NCI-H748 (cell line): ENCODE results near the gene TRAF3IP1.

ENCODE experiments used
- DNase-seq: peaks from one replicate; lab custom pipeline; 2025; ENCODE audit not compliant: unreplicated experiment; lab: John Stamatoyannopoulos, UW

Gene TRAF3IP1

GRCh38 chr2:238378230-238379095 lies 58.1 kb downstream of the TRAF3IP1 start:
- no peak for DNase-seq

GRCh38 chr2:238379096-238379810 lies 58.9 kb downstream of the TRAF3IP1 start:
- DNase-seq: no peak

GRCh38 chr2:238380336-238380735 lies 60.0 kb downstream of the TRAF3IP1 start:
- no peak for DNase-seq

DNA sequence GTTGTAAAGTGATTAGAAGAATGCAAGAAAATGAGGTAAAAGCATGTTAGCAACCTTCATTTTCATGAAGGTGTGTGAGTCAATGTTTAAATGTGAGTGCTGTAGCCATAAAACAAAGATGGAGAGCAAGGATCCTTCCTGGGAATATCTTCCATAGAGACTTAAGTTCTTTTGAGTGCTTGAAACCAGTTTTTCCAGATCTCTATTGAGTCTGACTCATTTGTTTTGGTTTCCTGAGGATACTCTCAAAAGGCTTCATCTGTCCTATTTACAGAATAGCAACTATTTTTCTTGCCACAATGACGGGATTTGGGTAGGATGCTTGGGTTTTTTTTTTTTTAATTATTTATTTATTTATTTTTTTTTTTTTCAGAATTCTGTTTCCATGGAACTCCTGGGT lies 60.5 kb downstream of the TRAF3IP1 start:
- peak; percentile 48 for DNase-seq

DNA sequence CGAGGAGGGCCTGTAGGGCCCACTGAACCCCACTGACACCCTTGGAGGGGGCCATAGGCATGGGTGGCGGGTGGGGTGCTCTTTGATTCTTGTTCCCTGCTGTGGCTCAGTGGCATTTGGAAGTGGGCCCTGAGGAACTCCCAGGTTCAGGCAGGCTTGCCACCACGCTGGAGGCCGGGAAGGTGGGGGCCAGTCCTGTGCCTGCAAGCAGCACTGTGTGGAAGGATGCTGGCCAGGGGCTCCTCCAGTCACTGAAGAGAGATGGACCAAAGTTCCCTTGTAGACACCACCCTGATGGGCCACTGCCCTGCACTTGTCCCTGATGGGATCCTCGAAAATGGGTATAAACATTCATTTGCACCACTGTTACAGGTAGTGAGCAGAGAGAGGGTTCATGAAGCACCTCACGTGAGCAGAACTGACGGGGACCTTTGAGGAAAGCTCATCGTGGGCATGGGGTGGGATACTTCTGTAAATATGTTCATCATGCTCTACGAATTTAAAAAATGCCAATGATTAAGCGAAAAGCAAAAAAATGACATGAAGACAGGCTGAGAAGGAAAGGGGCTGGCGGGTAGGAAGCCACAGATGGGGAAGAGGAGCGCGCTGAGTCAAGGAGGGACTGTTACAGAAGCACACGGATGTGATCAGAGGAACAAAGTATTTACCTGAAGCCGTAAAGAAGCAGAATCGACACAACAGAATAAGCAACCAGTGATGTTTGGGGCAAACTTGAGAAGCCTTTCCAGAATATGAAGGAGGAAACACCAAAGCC lies 61.2 kb downstream of the TRAF3IP1 start:
- DNase-seq: no peak

DNA sequence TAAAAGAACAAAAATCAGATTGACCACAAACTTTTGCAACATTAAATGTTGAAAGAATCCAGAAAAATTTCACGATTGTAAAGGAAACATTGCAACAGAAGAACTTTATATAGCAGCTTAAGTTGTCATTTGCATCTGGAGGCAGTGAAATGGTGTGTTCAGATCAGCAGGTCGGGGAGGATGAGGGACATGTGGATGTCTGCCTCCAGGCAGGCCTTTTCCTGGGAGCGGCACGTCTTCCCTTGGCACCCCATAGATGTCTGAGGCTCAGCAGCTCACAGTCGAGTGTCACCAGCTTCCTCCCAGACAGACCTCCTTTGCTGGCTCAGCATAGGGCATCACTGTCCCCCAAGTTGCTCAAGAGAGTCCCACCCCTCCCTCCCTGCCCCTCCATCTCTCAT lies 62.1 kb downstream of the TRAF3IP1 start:
- DNase-seq: no peak

GRCh38 chr2:238383135-238383534 lies 62.8 kb downstream of the TRAF3IP1 start:
- no peak for DNase-seq

DNA sequence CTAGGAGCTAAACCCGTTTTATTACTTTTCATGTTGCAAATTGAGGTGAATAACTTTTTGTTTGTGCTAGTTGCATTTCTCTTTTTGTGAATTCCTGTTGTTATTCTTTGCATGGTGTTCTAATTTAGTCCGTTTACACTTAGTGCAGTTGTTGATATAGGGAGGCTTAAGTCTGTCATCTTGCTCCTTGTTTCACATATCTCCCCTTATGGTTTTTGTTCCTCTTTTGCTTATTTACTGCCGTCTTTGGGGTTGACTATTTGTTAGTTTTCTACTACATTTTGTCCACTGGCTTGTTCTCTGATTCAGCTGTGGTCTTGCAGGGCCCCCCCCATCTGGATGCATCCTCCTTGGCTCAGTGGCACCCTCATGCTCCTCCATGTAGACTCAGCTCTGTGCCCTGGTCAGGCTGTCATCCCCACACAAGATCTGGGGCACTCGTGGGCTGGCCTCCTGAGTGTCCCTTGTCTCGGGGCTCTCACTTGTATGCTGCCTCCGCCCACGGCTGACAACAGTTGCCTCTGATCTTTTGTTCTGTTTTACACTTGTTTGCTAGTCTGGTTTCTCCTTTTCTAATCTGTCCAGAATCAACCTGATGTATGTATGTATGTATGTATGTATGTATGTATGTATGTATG lies 63.5 kb downstream of the TRAF3IP1 start:
- no peak for DNase-seq

DNA sequence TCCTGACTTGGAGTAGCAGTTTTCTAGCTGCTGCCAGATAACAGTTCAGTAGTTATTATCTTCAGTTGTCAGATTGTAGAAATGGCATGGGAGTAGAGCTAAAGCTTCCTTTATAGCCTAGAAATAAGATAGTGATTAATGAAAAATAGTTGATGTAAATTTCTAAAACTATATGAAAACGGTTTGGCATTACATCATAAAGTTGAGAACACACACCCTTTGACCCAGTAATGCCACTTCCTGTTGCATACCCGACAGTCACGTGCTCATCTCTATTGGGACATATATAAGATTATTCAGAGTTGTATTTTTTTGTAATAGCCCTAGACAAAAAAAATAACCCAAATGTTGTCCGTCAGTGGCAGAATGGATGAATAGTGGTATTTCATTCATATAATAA lies 67.0 kb downstream of the TRAF3IP1 start:
- DNase-seq: no peak

GRCh38 chr2:238388794-238389193 lies 68.5 kb downstream of the TRAF3IP1 start:
- peak; percentile 72 for DNase-seq

DNA sequence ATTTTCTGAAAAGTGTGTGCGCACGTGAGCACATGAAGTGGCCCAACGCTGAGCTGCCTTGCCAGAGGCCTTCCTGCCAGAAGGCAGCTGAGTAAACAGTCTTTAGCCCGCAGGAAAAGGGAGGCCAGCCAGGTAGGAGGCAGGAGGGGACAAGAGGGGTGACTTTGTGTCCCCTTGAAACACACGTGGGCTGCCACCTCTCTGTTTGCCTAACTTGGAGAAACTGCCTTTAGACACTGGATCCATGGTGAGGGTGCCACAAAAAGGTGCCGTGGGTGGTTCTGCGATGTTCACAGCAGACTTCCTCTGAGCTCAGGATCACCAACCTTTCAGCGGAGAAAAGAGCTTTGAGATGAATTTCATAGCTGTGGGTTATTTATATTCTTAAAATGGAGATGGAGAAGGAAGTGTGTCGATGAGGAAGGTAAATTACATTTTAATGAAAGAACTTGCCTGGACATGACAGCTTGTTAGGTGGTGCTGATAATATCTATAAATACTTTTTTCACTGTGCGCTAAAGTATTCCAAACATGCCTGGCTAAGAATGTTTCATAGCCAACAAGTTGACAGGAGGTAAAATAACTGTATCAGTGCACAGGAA lies 69.8 kb downstream of the TRAF3IP1 start:
- peak; percentile 90 for DNase-seq

DNA sequence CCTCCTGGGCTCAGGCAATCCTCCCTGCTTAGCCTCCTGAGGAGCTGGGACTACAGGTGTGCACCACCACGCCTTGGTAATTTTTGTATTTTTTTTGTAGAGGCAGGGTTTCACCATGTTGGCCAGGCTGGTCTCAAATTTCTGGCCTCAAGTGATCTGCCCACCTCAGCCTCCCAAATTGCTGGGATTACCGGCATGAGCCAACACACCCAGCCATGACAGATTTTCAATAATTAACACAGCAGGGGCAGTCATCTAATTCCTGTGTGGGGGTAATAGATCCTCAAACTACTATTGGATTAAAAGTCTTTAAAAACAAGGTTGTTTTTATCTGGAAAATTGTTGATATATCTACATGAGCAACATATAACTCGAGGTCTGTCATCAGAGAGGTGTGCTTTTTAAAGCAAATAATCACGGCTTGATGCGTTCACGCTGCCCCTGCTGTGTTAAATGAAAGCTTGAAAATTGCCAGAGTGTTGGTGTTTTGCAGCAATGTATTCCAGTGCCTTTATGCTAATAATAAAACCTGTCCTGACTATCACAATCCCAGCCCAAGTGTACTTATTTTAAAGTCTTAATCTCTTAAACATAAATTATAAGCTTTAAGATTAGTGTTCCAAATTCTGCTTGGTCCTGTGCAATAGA lies 70.8 kb downstream of the TRAF3IP1 start:
- peak; percentile 89 for DNase-seq

GRCh38 chr2:238396663-238397062 lies 76.3 kb downstream of the TRAF3IP1 start:
- DNase-seq: no peak

- DNase-seq: no peak
Observed at GRCh38 chr2:238397356-238397755, 77.0 kb downstream of the TRAF3IP1 start.

- DNase-seq: no peak
Observed at GRCh38 chr2:238398577-238398976, 78.3 kb downstream of the TRAF3IP1 start.

DNA sequence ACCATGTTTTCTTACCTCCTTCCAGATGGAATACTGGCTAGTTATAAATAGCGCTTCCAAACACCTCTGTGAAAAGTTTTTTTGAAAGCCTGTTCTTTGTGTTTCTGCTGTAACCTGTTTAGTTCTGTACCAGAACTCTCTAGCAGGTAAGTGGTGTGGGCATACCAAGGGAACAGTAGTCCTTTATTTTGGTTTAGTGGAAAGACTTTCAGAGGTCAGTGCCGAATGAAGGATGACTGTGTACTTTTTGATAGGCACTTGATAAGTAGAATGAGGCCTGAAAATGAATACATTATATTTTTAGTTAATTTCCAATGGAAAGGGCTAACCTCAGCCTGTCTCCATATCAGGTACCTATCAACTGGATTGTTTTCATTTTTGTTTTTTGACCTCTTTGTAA lies 78.8 kb downstream of the TRAF3IP1 start:
- no peak for DNase-seq

DNA sequence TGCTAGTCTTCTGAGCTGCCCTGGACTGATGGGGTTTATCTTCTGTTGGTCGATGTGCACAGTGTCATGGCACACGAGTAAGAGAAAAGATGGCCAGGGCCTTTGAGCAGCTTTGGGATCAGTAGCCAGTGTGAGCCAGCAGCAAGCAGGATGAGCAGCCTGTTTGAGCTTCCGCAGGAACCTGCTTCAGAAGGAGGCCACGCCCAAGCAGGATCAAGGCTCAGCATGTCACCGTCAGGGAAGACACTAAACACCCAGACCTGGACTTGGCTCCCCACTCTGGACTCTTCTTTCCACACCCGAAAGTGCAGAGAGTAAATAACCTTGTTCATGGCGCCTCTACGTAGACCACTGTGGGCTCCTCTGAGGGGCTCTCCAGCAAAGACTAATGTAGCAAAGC lies 81.2 kb downstream of the TRAF3IP1 start:
- no peak for DNase-seq

- DNase-seq: no peak
Observed at GRCh38 chr2:238403632-238404405, 83.5 kb downstream of the TRAF3IP1 start.

DNA sequence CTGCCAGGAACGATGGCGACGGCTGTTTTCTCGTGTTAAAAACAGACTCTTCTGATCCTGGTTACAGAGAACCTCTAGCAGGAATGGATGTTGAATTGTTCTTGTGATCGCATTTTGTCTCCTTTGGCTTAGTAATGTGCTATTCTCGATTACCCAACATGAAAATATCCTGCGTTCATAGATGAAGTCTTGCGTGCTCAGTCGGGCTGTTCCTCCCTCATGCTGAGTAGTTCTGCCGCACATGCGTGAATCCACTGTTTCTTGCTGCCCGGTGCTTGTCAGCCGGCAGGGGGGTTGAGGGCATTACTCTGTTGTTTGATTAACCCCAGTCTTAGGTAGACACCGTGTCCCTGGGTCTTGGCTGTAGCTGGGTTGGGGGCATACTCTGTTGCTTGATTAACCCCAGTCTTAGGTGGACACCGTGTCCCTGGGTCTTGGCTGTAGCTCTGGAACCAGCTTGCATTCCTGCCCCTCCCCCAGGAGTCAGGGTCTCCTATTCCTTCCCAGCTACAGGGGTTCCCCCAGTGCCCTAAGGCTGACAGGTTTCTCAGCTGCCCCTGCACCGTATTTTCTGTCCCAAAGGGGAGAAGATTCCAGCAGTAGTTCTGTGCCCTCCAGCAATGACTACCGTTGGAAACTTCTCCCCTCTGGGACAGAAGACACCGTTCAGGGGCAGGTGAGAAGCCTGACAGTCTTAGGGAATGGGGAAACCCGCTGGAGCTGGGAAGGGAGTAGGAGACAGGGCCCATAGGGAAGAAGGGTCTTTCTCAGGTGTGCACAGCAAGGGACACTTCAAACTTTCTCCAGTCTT lies 84.3 kb downstream of the TRAF3IP1 start:
- no peak for DNase-seq
